ENCODE data around the gene EPB42.
"Not testable (repeated sequence)": the region's sequence is repeated elsewhere in the genome, so short reads cannot be mapped to it uniquely, and the experiment has no call there.

EPB42 gene

DNA sequence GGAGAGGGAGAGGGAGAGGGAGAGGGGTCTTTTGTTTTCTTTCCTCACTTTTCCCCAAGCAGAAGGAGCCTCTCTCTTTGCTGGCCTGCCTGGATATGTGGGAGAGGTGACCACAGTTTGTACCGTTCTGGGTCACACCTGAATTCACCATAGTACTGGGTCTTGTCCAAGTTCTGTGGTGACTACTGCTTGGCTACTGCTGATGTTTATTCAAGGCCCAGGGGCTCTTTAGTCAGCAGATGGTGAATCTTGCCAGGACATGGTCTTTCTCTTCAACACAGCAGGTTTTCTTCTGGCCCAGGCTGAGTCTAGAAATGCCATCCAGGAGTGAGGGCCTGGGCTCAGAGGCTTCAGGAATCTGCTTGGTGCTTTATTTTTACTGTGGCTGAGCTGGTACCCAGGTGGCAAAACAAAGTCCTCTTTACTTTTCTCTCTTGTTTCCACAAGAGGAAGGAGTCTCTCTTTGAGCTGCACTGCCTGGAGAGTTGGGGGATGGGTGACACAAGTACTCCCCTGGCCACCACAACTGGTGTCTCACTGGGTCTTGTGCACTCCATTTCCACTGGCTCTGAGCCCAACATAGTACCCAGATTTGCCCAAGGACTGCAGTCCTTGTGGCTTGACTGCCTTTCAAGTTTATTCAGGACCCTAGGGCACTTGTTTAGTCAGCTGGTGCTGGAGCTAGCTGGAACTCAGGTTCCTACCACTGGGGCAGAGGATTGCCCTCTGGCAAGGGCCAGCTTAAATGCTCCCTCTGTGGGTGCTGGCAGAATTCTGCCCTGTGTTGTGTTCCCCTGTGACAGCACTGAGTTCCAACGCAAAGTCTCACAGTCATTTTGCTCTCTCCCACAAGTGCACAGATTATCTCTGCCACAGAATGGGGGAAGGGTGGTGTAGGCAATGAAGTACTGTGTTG lies 52.4 kb downstream of the EPB42 start:
- Histone ChIP-seq H3K4me1 (no peaks in the 10 kb centered on the region), H4K20me1 (no peaks in the 10 kb centered on the region), H3K4me2 (no peak overlapping the region), H3K36me3 (peaks cover 25 to 75% (median 61%) of the 10 kb centered on the region in 11 experiments), H3K9me3 (replicated peaks in 1 of 11) (peaks cover 16 to 31% (median 26%) of the 10 kb centered on the region in 11 experiments), H3K27me3 (no peaks in the 10 kb centered on the region), H3K4me3 (no peak overlapping the region), H3K27ac (no peak overlapping the region), H3K9ac (no peak overlapping the region)
- TF ChIP-seq Cebpa-rat (IDR thresholded peaks at IDR 0.05), result no peak

- not testable (repeated sequence) for H3K27me3 ChIP-seq, H3K4me2 ChIP-seq, H3K4me3 ChIP-seq, H3K4me1 ChIP-seq, H3K9ac ChIP-seq, H3K27ac ChIP-seq, H4K20me1 ChIP-seq
- Histone ChIP-seq H3K9me3 (replicated peaks in 1 of 11) (peaks cover 6 to 19% (median 15%) of the 10 kb centered on the region in 11 experiments; a peak in 21 of 22 replicates), H3K36me3 (peaks cover 13 to 68% (median 52%) of the 10 kb centered on the region in 11 experiments)
Measured at GRCh38 chr15:43167261-43167660, 53.6 kb downstream of the EPB42 start.

DNA sequence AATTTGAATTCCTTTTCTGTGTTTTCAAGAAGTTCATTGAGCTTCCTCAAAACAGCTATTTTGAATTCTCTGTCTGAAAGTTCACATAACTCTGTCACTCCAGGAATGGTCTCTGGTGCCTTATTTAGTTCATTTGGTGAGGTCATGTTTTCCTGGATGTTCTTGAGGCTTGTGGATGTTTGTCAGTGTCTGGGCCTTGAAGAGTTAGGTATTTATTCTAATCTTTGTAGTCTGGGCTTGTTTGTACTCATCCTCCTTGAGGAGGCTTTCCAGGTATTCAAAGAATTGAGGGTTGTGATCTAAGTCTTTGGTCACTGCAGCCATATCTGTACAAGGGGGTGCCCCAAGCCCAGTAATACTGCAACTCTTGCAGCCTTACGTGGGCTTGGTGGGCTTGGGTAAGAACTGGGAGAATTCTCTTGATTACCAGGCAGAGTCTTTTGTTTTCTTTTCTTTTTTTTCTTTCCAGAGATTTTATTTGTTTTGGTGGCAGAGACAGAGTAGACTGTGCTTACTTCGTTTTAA lies 55.0 kb downstream of the EPB42 start:
- Histone ChIP-seq H3K4me3 (no peak overlapping the region), H3K4me1 (no peaks in the 10 kb centered on the region), H3K27me3 (no peaks in the 10 kb centered on the region), H4K20me1 (no peaks in the 10 kb centered on the region), H3K9ac (no peak overlapping the region), H3K27ac (no peak overlapping the region), H3K36me3 (peaks cover 8 to 71% (median 50%) of the 10 kb centered on the region in 11 experiments; a peak in 21 of 22 replicates), H3K4me2 (no peak overlapping the region), H3K9me3 (replicated peaks in 1 of 11) (peaks cover 0 to 6% (median 3%) of the 10 kb centered on the region in 11 experiments; a peak in 16 of 22 replicates)
- TF ChIP-seq Cebpa-rat (IDR thresholded peaks at IDR 0.05), result no peak

- no peak overlapping the region for H3K27ac ChIP-seq
- no peak overlapping the region for H3K4me3 ChIP-seq
- H3K9ac ChIP-seq, result no peak overlapping the region
- H4K20me1 ChIP-seq, result no peaks in the 10 kb centered on the region
- no peak for TF ChIP-seq Cebpa-rat (IDR thresholded peaks at IDR 0.05)
- H3K9me3 ChIP-seq (replicated peaks in 1 of 11), result no peaks in the 10 kb centered on the region; a peak in 1 of 22 replicates
- peaks cover 13 to 79% (median 70%) of the 10 kb centered on the region in 11 experiments for H3K36me3 ChIP-seq
- H3K4me2 ChIP-seq, result no peak overlapping the region; a peak in 1 of 22 replicates
- peaks cover 0 to 9% (median 0%) of the 10 kb centered on the region in 10 experiments; a peak in 1 of 20 replicates for H3K4me1 ChIP-seq
- H3K27me3 ChIP-seq, result no peaks in the 10 kb centered on the region
Measured at GRCh38 chr15:43153269-43153668, 67.5 kb downstream of the EPB42 start.

GRCh38 chr15:43151688-43152087 lies 69.1 kb downstream of the EPB42 start:
- Histone ChIP-seq H3K27me3 (no peaks in the 10 kb centered on the region), H3K9ac (no peak overlapping the region), H3K4me2 (no peak overlapping the region), H4K20me1 (no peaks in the 10 kb centered on the region), H3K4me3 (no peak overlapping the region), H3K9me3 (replicated peaks in 1 of 11) (no peaks in the 10 kb centered on the region; a peak in 1 of 22 replicates), H3K36me3 (peaks cover 13 to 86% (median 69%) of the 10 kb centered on the region in 11 experiments), H3K27ac (no peak overlapping the region), H3K4me1 (peaks cover 0 to 9% (median 0%) of the 10 kb centered on the region in 10 experiments; a peak in 1 of 20 replicates)
- TF ChIP-seq Cebpa-rat (IDR thresholded peaks at IDR 0.05), result no peak

GRCh38 chr15:43150191-43150929 lies 70.5 kb downstream of the EPB42 start:
- no peaks in the 10 kb centered on the region for H4K20me1 ChIP-seq
- no peak overlapping the region for H3K27ac ChIP-seq
- H3K4me2 ChIP-seq, result no peak overlapping the region
- peaks cover 13 to 83% (median 64%) of the 10 kb centered on the region in 11 experiments for H3K36me3 ChIP-seq
- TF ChIP-seq Cebpa-rat (IDR thresholded peaks at IDR 0.05), result no peak
- no peaks in the 10 kb centered on the region for H3K27me3 ChIP-seq
- no peak overlapping the region for H3K4me3 ChIP-seq
- H3K9ac ChIP-seq, result no peak overlapping the region
- H3K9me3 ChIP-seq (replicated peaks in 1 of 11), result no peaks in the 10 kb centered on the region; a peak in 1 of 22 replicates
- H3K4me1 ChIP-seq, result peaks cover 0 to 9% (median 0%) of the 10 kb centered on the region in 10 experiments; a peak in 1 of 20 replicates
